NCI-H2107 treated with DMSO at 0.1 percent for 48 hours (cell line): ENCODE measurements around the gene ITM2B.

Source experiments
- DNase-seq: peaks from one replicate; lab custom pipeline; 2025; ENCODE audit not compliant: unreplicated experiment; lab: John Stamatoyannopoulos, UW

Gene ITM2B

GRCh38 chr13:48255090-48255489, 22.1 kb downstream of the ITM2B start:
- no peak for DNase-seq

- DNase-seq = no peak
These were observed 22.9 kb downstream of the ITM2B start for GRCh38 chr13:48255954-48256353.

- DNase-seq = no peak
These were observed 25.0 kb downstream of the ITM2B start for GRCh38 chr13:48258002-48258401.

- no peak for DNase-seq
These were observed 25.4 kb downstream of the ITM2B start for GRCh38 chr13:48258430-48258829.

- DNase-seq = no peak
These were observed 28.0 kb downstream of the ITM2B start for GRCh38 chr13:48260970-48261369.

- no peak for DNase-seq
These were observed 30.2 kb downstream of the ITM2B start for GRCh38 chr13:48263196-48263595.

- DNase-seq = no peak
These were observed 31.1 kb downstream of the ITM2B start for GRCh38 chr13:48264058-48264457.

- no peak for DNase-seq
These were observed 32.3 kb downstream of the ITM2B start for GRCh38 chr13:48265217-48265815.

GRCh38 chr13:48266150-48266549, 33.1 kb downstream of the ITM2B start:
- DNase-seq = no peak

- DNase-seq = no peak
These were observed 34.0 kb downstream of the ITM2B start for GRCh38 chr13:48266701-48267639.

- no peak for DNase-seq
These were observed 35.0 kb downstream of the ITM2B start for GRCh38 chr13:48268019-48268418.

GRCh38 chr13:48273346-48273745, 40.3 kb downstream of the ITM2B start:
- DNase-seq = no peak

- DNase-seq = no peak
These were observed 42.5 kb downstream of the ITM2B start for GRCh38 chr13:48275507-48275906.

GRCh38 chr13:48278806-48279205, 45.8 kb downstream of the ITM2B start:
- DNase-seq = no peak

- DNase-seq = no peak
These were observed 48.5 kb downstream of the ITM2B start for GRCh38 chr13:48281556-48281955.

GRCh38 chr13:48291730-48292129, 58.7 kb downstream of the ITM2B start:
- no peak for DNase-seq

- DNase-seq = no peak
These were observed 59.6 kb downstream of the ITM2B start for GRCh38 chr13:48292650-48293049.

GRCh38 chr13:48294653-48295052, 61.6 kb downstream of the ITM2B start:
- DNase-seq = no peak

- DNase-seq = no peak
These were observed 62.3 kb downstream of the ITM2B start for GRCh38 chr13:48295271-48295670.

- DNase-seq = no peak
These were observed 63.5 kb downstream of the ITM2B start for GRCh38 chr13:48296528-48296927.

- DNase-seq = no peak
These were observed 64.3 kb downstream of the ITM2B start for GRCh38 chr13:48297131-48297786.

GRCh38 chr13:48299591-48299990, 66.6 kb downstream of the ITM2B start:
- no peak for DNase-seq
